Right lobe of liver (tissue), 6 donors: ENCODE measurements around the gene SLC41A3. TPM values are rescaled to one million over a fixed set of nuclear protein-coding genes. Genes with fewer than 3 reads are reported as not detected.
A peak's percentile ranks its signal among the peaks of the same experiment; 100 is the strongest.

Experiments used
- ATAC-seq, 4 donors: fragments of 200-7000 bp; cut with Tn5 transposase; one replicate each; pipeline ENCODE4 v1.9.1; 2020; ENCODE audit warnings: mild to moderate bottlenecking in 4 of 4, moderate library complexity in 4 of 4
- DNase-seq, 3 donors: peaks; one replicate each; pipeline ENCODE4 v3.0.0-alpha.2; 2020
- H3K27ac ChIP-seq, 3 donors: fragments of 200-600 bp; one replicate each; pipeline ENCODE4 v1.8.0; 2022
- H3K27me3 ChIP-seq, 2 donors: fragments of 200-600 bp; one replicate each; pipeline ENCODE4 v1.8.0; 2022
- H3K36me3 ChIP-seq, 4 donors: fragments of 200-600 bp; sonication (generic) in 1 of 4; one replicate each; pipeline versions ENCODE4 v1.5.1 to v1.8.0; 2017 to 2022; ENCODE audit warnings: control low read depth in 1 of 4
- H3K4me1 ChIP-seq, 4 donors: fragments of 200-600 bp; sonication (generic) in 1 of 4; one replicate each; pipeline versions ENCODE4 v1.5.1 to v1.8.0; 2017 to 2022; ENCODE audit warnings: control low read depth in 1 of 4
- H3K4me3 ChIP-seq, 3 donors: fragments of 200-600 bp; one replicate each; pipeline ENCODE4 v1.8.0; 2022
- H3K9me3 ChIP-seq, 4 donors: fragments of 200-600 bp; sonication (generic) in 1 of 4; one replicate each; pipeline versions ENCODE4 v1.5.1 to v1.8.0; 2017 to 2022; ENCODE audit warnings: control low read depth in 1 of 4
- POLR2A ChIP-seq: fragments of 450-650 bp; IDR thresholded peaks from one replicate; pipeline ENCODE4 v1.6.1; 2017; ENCODE audit warnings: antibody characterized with exemption, mild to moderate bottlenecking
- WGBS: methylation state at CpG from one replicate; pipeline ENCODE4 v1.1.6; 2018; ENCODE audit warnings: low coverage, low lambda C conversion rate; ENCODE audit not compliant: insufficient coverage; ENCODE audit errors: missing lambda C conversion rate; 5-methylcytosine and 5-hydroxymethylcytosine counted together
- intact Hi-C, 2 donors: fragments of 100-400 bp; cut with DNase I; formaldehyde crosslinking; loops; one replicate each; pipeline versions ENCODE4 v1.11.2 to v1.14.1; 2022
- total RNA-seq, 6 experiments: library from RNA; depleted of rRNA in 2 of 6; stranded (reverse); fragments of >200 nt in 2 of 6; fragmentation: NEBNext Ultra II Directional in 3 of 6; extraction: Animal tissue kit (Norgen Biotek cat#: 25700) in 3 of 6; gene quantifications; one replicate each; pipeline versions ENCODE4 v1.1.0 to v1.2.4, GENCODE V29; 2016 to 2023
- TF ChIP-seq, protein P1 (sequence below), 4 donors: fragments of 200-600 bp in 3 of 4; fragments of 450-650 bp in 1 of 4; IDR thresholded peaks; one replicate each; pipeline versions ENCODE4 v1.5.1 to v1.8.0; 2016 to 2022; ENCODE audit warnings: antibody characterized with exemption in 4 of 4, mild to moderate bottlenecking in 2 of 4
- donor health status: DM: no; HTN: yes; CAD: no.
- donor health status: DM: no; HTN: no; CAD: no.
- donor health status: DM: no; HTN: no; CAD: no.
- donor health status: DM: no; HTN: yes; CAD: no.
- donor health status: DM: no; HTN: yes; CAD: no.

The SLC41A3 gene
- total RNA-seq, 6 experiments from 2014 or later: 12.7 to 29.1 (median 15.9) TPM

DNA sequence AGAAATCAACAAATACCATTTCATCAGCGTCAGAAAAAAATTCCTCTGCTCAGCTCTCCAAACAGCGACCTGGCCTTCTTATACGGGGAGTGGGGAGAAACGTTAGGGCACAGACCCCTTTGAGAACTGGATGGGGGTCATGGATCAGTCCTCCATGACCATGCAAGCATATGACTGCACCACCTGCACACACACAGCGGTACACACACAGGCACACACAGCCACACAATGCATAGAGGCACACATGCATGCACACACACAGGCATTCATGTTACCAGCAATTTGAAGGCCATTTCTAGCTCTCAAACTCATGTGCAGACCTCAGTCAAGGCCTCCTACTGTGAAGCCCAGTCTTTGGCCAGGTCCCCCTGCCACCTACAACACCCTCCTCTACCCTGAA lies 50.2 kb downstream of the SLC41A3 start:
- 90% methylated on average over 2 of the region's 5 CpGs for WGBS
- Histone ChIP-seq H3K27ac (no peak overlapping the region), H3K4me1 (no peaks in the 10 kb centered on the region), H3K27me3 (no peaks in the 10 kb centered on the region), H3K9me3 (no peaks in the 10 kb centered on the region), H3K36me3 (no peaks in the 10 kb centered on the region), H3K4me3 (no peak overlapping the region)
- ATAC-seq (no peak), DNase-seq (no peak)
- no peak for TF ChIP-seq POLR2A
- TF ChIP-seq, protein P1, sequence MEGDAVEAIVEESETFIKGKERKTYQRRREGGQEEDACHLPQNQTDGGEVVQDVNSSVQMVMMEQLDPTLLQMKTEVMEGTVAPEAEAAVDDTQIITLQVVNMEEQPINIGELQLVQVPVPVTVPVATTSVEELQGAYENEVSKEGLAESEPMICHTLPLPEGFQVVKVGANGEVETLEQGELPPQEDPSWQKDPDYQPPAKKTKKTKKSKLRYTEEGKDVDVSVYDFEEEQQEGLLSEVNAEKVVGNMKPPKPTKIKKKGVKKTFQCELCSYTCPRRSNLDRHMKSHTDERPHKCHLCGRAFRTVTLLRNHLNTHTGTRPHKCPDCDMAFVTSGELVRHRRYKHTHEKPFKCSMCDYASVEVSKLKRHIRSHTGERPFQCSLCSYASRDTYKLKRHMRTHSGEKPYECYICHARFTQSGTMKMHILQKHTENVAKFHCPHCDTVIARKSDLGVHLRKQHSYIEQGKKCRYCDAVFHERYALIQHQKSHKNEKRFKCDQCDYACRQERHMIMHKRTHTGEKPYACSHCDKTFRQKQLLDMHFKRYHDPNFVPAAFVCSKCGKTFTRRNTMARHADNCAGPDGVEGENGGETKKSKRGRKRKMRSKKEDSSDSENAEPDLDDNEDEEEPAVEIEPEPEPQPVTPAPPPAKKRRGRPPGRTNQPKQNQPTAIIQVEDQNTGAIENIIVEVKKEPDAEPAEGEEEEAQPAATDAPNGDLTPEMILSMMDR (IDR thresholded peaks at IDR 0.05): no peak
- intact Hi-C loops: no loop called here

DNA sequence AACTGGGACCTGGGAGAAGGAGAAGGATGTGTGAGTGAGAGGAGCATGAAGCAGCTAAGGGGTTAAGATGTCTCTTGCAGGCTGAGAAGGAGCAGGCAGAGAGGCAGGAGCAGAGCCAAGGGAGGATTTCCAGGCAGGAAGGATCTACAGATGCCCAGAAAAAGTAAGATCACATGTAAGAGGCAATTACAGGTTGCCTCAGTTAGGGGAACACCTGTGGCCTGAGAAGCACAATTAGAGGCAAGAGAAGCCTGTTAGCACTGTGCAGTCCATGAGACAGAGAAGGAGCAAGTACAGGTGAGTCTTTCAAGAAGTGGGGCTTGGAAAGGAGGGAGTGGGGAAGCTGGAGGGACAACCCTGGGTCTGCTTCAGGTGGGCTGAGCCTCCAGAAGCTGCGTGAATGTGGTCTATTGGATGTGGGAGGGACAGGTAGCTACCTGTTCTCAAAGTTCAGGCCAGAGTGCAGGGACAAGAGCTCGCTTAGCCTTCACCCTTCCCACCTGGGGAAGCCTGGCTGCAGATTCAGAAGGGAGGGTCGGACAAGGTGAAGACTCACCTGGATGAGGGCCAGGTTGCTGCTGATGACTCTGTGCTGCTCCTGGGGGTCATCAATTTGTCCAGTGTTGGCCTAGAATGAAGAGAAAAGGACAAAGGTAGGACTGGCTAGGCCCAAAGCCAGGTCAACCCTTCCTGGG lies 50.7 kb downstream of the SLC41A3 start:
- DNase-seq: no peak
- 94% methylated on average over 2 of the region's 3 CpGs for WGBS
- no peak for ATAC-seq
- no peaks in the 10 kb centered on the region for H3K27me3 ChIP-seq
- H3K36me3 ChIP-seq: no peaks in the 10 kb centered on the region
- TF ChIP-seq, protein P1 (IDR thresholded peaks at IDR 0.05): no peak
- H3K27ac ChIP-seq: no peak overlapping the region
- H3K4me1 ChIP-seq: no peaks in the 10 kb centered on the region
- intact Hi-C loops: no loop called here
- no peak overlapping the region for H3K4me3 ChIP-seq
- no peaks in the 10 kb centered on the region for H3K9me3 ChIP-seq

DNA sequence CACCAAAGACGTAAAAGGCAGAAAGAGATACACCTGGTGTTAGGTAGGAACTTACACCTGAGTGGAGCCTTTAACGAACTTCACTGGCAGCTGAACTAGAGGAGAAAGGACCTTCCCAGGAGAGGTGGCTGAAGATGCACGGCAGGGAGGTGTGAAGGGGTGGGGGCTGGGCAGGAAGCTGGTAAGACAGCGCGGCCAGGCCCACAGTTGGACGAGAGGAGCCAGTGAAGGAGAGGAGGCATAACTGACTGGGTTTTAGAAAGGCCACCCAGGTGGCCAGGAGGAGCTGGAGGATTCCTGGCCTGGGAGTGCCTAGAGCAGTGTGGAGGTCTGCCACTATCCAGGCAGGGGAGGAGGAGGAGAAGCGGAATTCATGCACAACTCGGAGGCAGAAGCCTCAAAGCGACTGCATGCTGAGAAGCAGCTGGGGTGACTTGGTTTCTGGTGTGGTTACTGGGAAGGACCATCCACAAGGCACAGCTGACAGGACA lies 51.9 kb downstream of the SLC41A3 start:
- WGBS: 77% methylated on average over 3 of the region's 9 CpGs
- H3K36me3 ChIP-seq: no peaks in the 10 kb centered on the region

GRCh38 chr3:126030455-126030854 lies 53.5 kb downstream of the SLC41A3 start:
- Histone ChIP-seq H3K9me3 (no peaks in the 10 kb centered on the region), H3K27ac (no peak overlapping the region), H3K4me1 (no peaks in the 10 kb centered on the region), H3K27me3 (no peaks in the 10 kb centered on the region), H3K36me3 (no peaks in the 10 kb centered on the region), H3K4me3 (no peak overlapping the region)
- 71% methylated on average over 1 of the region's 1 CpG for WGBS
- intact Hi-C loops: no loop called here
- DNase-seq: no peak
- ATAC-seq: no peak
- TF ChIP-seq, protein P1 (IDR thresholded peaks at IDR 0.05): no peak
- TF ChIP-seq POLR2A: no peak

More for the DNA sequence above, 51.9 kb downstream of the SLC41A3 start:
- H3K4me1 ChIP-seq: no peaks in the 10 kb centered on the region
- DNase-seq: no peak
- TF ChIP-seq, protein P1 (IDR thresholded peaks at IDR 0.05): no peak
- no peak for TF ChIP-seq POLR2A
- no peak overlapping the region for H3K4me3 ChIP-seq
- H3K9me3 ChIP-seq: no peaks in the 10 kb centered on the region
- no peaks in the 10 kb centered on the region for H3K27me3 ChIP-seq
- peak in 1 of 4 donors; percentile 30 for ATAC-seq
- intact Hi-C loops: no loop called here
- H3K27ac ChIP-seq: no peak overlapping the region
